ENCODE results near the gene ABO.
"Not testable (repeated sequence)": the region's sequence is repeated elsewhere in the genome, so short reads cannot be mapped to it uniquely, and the experiment has no call there.

DNA sequence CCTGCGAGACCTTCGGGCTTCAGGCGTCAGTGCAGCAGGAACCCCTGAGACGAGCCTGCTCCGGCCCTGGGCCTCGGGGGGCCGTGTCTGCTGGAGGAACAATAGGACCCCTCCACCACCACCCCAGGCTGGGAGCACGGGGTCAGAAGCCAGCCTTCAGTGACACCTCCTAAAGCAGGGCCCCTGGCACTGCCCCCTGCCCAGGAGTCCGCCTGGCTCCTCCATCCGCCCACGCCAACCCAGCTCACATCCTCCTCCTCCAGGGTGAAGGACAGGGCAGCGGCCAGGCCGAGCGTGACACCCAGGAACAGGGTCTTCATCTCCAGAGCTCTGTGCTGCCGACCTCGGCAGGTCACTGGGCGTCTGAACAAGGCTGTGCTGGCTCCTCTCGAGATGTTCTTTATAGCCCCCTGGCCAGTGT, 66.1 kb downstream of the ABO start, which contains the start of gene OBP2B:
- TF ChIP-seq, protein P1, sequence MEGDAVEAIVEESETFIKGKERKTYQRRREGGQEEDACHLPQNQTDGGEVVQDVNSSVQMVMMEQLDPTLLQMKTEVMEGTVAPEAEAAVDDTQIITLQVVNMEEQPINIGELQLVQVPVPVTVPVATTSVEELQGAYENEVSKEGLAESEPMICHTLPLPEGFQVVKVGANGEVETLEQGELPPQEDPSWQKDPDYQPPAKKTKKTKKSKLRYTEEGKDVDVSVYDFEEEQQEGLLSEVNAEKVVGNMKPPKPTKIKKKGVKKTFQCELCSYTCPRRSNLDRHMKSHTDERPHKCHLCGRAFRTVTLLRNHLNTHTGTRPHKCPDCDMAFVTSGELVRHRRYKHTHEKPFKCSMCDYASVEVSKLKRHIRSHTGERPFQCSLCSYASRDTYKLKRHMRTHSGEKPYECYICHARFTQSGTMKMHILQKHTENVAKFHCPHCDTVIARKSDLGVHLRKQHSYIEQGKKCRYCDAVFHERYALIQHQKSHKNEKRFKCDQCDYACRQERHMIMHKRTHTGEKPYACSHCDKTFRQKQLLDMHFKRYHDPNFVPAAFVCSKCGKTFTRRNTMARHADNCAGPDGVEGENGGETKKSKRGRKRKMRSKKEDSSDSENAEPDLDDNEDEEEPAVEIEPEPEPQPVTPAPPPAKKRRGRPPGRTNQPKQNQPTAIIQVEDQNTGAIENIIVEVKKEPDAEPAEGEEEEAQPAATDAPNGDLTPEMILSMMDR (IDR thresholded peaks at IDR 0.05), result not testable (repeated sequence)
- TF ChIP-seq POLR2A (IDR thresholded peaks at IDR 0.05), result not testable (repeated sequence)
